GM19455 (cell line): Measurements from ENCODE around the gene C11orf16.
"Not testable (repeated sequence)": the region's sequence is repeated elsewhere in the genome, so short reads cannot be mapped to it uniquely, and the experiment has no call there.

Experiments
- ATAC-seq: cut with Tn5 transposase; IDR thresholded peaks from one replicate; pipeline ENCODE4 v1.9.1; 2021; ENCODE audit not compliant: unreplicated experiment

The C11orf16 gene

DNA sequence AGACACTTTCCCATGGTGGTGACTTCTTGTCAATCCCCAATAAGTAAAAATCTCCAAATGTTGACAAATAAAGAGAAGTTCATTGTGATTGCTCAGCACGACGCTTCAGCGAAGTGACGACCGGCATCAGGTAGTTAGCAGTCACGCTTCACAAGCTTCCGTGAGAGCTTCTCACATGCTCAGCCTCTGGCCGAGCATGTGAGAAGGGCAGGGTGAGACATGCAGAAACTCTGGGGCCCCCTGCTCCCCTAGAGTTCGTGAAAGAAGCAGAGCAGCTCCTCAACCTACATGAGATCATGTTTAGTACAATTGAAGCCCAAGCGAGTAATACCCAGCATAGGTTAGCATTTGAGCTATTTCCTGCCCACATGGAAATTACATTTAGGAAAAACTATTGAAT lies 4.4 kb upstream of the C11orf16 start:
- no peak for ATAC-seq

DNA sequence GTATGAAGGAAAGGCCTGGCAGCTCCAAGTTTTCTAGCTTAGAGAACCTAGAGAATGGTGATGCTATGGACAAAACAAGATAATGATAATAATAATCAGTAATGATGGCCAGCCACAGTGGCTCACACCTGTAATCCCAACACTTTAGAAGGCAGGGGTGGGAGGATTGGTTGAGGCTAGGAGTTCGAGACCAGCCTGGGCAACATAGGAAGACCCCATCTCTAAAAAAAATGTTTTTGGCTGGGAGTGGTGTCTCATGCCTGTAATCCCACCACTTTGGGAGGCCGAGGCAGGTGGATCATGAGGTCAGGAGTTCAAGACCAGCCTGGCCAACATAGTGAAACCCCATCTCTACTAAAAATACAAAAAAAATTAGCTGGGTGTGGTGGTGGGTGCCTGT lies 3.0 kb upstream of the C11orf16 start:
- ATAC-seq = not testable (repeated sequence)

DNA sequence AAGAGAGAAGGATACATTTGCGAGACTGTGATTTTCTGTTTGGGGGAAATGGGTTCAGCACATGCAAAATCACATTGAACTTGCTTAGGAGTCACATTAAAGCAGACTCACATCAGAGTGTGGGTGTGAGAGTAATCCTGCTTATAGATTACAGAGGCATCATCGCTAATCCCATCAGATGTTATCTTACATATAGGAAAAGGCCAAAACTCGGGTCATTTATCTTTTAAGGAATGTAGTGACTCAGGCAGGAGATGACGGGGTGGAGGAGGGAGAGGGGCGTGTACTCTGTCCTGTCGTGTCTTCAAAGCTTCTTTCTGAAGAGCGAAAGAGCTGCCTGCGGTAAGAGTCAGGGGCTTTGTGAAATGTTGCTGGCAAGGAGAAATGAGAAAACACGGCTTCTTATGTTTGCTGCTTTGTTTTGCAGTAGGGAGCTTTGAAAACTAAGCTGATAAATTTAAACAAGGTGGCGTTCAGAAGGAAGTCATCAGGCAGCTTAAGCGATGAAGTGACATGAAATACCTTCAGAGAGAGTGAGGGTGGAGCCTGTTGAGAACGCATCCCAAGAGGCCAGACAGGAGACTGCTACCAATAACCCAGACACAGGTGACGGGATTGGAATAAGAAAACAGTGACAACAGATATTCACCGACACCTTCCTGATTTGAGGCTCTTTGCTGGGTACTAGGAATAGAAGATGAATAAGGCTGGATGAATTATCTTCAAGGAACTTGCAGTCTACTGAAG lies 2.2 kb upstream of the C11orf16 start:
- ATAC-seq = no peak

DNA sequence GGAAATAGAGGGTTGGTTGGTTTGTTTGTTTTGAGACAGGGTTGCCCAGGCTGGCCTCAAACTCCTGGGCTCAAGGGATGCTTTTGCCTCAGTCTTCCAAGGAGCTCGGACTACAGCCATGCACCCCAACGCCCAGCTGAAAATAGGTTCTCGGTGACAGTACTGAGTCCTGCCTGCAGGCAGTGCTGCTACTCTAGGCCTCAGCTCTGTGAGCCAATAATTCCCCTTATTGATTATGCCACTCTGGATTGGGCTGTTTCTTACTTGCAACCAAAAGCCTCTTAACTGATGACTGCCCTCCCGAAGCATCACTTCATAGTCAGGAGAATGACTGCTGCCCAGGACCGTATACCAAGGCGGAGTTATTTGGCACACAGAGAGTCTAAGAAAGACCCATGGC lies 1.2 kb upstream of the C11orf16 start:
- no peak for ATAC-seq

DNA sequence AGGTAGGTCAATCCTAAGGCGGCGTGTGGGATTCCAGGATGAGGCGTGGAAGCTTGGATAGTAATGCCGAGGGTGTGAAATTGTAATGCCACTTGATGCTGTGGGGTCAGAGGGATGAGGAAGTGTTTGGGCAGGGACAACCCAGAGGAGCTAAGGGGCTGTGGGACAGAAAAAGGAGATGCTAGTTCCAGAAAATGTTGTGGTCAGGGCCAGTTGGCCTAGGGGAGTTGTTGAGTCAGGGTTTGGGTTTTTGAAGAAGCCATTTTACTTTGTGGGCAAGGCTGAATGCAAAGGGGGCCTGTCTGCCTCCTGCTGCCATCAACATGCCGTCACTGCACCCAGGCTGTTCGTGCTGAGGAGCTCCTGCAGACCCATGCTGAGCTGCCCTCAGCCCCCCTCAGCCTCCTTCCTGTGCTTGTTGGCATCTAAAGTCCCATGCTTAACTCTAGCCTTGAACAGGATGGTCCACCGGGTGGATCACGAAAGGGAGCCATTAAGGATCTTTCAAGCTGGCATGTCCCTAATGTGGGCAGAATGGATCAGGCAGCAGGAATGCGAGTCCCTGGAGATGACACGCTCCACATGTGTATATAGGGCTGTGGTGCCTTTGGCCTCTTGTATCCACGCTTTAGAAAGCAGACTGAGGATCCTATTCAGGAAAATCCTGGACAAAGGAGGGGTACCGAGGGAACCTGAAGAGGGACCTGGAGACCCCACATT lies 2.1 kb downstream of the C11orf16 start:
- ATAC-seq = no peak

DNA sequence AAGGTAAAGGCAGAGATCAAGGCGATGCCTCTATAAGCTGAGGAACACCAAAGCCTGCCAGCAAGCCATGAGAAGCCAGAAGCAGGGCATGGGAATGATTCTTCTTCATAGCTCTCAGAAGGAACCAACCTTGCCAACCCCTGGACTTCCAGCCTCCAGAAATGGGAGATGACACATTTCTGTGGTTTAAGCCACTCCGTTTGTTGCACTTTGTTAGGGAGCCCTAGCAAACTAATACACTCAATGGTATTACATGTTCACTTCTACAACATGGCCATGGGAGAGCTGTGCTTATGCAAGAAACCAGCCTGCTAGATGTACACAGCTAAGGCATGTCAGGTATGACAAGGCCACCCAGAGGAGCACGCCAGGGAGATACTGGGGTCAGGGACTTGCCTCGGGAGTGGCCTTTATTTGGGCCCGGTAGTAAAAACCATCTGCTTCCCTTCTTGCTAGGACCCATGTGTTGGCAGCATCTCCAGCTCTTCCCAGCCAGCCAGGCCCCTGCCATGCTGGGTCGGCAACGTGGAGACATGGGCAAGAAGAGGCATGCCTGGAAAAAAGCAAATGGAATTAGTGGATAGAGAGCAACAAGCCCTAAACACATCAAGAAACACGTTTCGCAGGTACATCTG lies 3.6 kb downstream of the C11orf16 start:
- no peak for ATAC-seq

DNA sequence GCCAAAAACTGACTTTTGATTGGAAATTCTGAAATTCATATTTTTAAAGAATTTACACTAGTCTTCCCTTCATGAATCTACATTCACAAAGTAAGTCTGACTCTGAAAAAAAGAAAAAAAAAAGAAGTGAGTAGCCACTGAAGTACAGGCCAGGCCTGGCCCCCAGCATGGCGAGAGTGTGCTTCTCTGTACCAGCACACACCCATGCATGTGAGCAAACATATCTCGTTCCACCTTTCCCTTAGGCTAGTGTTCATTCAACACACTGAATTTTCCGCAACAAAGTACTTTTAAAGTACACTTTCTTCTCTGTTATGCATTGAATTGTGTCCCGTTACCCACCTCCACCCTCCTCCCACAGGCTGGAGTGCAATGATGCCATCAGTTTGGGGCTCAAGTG lies 4.5 kb downstream of the C11orf16 start:
- ATAC-seq = no peak

DNA sequence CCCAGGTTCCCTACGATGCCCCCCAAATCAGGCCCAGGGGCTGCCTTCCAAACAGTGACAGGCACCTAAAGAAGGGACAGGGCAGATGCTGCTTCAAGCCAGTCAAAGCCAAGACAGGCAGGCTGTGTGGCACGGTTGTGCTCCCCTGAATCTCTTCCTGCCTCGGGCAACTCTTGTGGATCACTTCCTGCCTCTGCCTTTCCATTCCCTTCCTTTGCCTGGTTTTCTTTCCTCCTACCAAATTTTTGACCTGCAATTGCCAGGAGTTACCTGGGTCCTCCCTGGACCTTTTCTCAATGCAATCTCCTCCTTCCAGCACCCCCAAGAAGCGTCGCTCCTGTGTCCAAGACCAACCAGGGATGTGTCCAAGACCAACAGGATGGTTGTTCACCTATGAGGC lies 5.5 kb downstream of the C11orf16 start:
- no peak for ATAC-seq

DNA sequence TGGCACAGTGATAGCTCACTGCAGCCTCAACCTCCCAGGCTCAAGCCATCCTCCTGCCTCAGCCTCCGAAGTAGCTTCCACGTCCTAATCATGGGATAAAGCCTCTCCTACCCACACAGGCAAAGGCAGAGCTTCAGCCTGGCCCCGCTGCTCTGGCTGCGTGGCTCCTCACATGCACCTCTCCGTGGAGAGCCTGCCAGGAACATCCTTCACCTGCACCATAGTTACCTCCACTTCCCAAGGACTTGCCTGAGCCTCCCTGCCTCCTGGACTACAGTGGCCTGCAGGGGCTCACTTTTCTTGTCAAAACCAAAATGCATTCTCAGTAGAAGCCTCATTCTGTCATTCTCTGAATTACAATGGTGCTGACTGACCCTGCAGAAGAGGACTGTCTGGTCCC lies 6.5 kb downstream of the C11orf16 start:
- ATAC-seq = no peak

DNA sequence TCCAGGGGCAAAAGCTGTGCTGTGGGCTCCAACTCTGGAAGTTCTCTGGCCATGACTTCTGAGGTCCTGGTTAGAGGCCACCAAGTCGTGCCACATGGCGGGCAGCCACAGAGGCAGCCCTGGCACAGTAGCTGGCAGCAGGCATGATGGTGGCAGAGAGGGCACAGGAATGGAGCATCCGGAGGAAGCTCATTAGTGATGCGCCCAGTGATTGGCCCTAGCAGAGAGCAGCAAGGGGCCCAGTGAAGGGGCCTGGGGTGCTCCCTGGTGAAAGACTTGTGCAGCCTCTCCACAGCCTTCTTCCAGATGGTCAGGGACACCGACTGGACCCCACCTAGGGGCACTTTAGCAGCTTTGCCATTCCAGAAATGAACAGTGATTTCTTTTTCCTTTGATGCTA lies 7.0 kb downstream of the C11orf16 start:
- no peak for ATAC-seq

DNA sequence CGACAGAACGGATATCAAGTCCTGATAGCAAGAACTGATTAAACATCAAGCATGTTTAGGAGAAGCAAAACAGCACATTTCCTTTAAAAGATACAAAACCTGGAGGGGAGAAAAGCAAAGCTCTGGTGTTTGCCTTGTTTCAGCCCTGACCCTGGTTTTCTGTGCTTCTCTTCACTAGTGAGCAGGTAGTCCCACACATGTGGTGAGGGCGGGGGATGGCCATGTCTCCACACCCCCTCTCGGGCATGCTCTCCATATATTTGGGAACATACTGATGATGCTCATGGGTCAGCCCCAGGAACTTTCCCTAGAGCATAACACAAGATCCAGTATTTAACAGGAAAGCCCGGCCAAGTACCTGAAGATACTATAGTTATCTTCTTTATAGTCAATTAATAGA lies 10.1 kb downstream of the C11orf16 start:
- ATAC-seq = no peak

DNA sequence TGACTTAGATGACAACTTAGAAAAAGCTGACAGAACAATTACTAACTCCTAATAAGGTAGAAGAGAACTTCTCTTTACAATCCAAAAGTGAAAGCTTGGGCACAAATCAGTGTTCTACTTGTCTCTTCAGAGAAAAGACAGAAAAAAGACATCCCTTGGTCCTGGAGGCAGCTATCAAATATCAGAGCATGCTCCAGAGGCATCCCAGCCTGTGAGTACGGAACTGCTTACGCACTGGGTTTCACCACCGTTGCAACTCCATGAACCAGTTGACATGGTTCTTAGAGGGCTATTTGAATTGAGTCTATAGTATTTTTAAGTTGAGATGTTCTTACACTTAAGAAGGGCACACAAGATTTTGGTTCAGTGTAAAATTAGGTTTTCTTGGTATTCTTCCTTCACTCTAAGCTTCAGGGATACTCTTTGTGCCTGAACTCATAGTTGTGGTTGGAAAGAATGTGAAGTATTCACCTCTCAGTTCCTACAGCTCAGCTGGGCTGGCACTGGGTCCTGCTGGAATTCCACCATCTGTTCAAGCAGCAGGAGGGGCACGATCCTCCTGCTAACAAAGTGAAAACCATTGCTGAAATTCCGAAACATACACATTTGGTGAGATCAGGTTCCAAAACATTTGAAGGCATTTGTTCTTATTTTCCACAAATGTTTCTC lies 15.5 kb downstream of the C11orf16 start:
- no peak for ATAC-seq

DNA sequence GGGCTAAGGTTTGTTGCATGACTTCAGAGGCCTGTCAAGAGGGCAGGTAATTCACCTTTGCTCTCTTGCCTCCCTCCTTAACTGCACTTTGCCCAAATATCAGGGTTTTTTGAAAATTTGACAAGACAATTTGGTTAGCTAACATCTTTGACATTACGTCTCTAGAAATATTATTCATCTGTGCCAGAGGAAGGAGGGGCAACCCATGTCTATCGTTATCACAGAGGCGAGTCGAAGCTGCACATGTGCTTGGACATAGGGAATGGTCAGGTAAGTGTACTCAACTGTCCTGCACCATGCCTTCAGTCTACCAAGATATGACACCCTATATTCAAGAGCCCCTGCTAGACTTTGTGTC lies 18.1 kb downstream of the C11orf16 start:
- no peak for ATAC-seq

DNA sequence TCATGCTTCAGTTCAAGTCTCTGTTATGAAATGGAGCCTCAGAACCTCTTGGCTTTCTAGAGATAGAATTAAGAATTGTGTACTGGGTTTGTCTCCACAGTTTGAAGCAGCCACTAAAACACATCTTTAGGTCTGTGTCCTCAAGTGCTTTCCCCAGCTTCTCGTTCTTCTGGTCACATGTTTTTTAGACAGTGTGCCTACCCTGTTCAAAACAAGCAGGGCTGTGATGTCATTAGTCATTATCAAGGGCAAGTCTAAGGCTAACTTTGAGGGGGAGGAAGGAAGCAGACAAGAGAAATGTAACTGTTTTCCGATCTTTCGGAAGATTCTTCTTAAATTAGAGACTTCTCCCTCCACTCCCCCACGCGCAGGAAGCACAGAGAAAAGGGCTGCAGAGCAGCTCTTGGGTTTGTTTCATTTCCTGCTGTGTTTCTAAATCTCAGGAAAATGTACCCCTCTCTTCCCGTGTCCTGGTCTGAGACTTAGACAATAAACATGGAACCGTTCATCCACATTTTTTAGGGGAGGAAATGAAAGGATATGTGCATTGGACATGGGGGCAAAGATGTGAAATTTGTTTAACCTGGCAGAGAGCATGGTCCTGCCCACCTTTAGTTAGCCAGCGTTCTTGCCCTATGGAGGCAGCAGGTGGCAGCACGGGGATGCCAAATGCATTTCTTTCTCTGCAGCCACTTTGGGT lies 18.6 kb downstream of the C11orf16 start:
- no peak for ATAC-seq

DNA sequence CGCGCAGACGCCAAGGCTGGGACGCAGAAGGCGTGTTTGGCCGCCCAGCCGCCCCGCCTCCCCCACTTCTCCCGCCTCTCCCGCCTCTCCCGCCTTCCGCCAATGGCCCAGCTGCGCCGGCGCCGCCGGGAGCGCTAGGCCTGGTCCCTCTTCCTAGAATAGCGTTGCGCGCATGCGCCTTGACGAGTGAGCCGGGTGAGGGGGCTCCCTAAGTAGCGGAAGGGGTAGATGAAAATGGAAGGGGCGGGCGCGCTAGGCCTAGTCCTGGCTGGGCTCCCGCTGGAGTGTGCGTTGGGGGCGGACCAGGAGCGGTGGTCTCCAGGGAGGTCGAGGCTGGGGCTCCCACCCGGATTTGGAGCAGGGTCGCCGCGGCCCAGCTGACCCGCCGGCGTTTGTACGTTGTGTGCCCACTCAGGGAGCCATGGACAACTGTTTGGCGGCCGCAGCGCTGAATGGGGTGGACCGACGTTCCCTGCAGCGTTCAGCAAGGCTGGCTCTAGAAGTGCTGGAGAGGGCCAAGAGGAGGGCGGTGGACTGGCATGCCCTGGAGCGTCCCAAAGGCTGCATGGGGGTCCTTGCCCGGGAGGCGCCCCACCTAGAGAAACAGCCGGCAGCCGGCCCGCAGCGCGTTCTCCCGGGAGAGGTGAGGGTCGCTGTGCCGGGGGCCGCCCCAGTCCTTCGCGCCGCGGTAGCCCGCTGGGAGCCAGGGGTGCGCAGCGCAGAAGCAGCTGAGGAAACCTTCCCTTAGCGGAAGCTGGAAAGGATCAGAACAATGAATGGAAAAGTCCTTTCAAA lies 21.5 kb downstream of the C11orf16 start, which contains the start of gene AKIP1:
Gene AKIP1 (plus strand): TSS at position 161 of the 795 bp plus-strand sequence. CDS start 261 bp downstream, at position 422.
- peak; percentile 80 for ATAC-seq

DNA sequence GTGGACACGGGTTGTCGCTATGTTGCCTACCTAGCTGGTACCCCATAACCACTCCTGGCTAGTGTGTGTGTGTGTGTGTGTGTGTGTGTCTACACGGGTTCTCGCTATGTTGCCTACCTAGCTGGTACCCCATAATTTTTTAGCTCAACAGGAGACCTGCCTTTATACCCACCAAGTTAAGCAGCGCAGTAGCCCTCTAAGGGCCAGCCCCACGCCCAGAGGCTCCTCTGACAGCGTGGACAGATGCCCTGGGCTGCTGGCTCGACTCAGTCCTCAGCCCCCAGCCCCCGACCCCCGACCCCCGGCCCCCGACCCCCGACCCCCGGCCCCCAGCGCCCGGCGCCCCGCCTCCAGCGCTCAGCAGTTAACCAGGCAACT lies 22.1 kb downstream of the C11orf16 start:
- ATAC-seq = peak; percentile 19

DNA sequence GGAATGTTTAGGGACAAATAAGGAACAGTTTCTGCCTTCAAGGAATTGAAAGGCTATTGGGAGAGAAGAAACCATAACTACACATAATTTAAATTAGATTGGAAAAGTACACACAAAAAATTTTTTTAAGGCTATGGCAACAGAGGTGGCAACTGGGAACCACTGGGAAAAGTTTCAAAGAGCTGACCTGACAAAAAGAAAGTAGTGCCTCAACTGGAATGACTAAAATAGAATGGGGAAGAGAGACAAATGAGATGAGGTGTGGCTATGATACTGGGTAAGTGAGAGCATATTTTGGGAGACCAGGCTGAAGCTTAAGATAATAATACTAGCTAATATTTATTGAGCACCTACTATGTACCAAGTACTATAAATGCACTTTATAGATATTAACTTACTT lies 24.6 kb downstream of the C11orf16 start:
- ATAC-seq = no peak

DNA sequence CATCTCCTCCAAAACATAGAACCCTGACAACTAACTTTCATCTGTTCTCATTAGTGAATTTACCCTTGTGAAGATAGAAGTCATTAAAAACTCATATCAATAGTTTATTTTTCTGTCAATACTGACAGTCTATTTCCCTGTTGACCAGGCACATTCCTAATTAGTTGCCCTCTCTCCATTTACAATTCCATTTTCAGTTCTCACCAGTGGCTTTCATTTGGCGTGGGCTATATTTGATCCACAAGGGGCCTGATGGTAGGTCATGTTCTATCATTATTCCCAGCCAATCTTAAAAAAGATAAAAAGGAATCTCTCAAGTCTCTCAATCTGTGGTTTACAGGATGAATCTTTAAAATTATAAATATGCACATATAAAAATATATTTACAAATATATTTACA lies 25.6 kb downstream of the C11orf16 start:
- no peak for ATAC-seq

DNA sequence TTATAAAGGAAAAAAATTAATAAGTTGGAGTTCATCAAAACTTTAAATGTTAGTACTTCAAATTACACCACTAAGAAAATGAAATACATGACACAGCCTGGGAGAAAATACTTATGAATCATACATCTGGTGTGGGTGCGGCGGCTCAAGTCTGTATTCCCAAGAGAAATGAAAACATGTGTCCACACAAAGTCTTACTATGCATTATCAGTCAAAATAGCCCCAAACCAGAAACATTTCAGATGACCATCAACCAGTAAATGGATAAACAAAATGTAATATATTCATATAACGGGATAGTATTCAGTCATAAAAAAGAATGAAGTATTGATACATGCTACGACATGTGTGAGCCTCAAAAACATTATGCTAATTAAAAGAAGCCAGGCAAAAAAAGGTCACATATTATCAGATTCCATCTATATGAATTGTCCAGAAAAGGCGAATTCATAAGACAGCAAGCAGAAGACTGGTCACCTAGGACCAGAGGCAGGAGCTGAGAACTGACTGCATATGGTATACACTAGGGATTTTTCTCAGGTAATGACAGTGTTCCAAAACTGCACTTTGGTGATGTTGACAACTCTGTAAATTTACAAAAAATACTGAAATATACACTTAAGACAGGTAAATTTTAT lies 27.1 kb downstream of the C11orf16 start:
- ATAC-seq = no peak
